Lung (tissue), 12 donors: ENCODE measurements around the gene TBC1D4. TPM values are rescaled to one million over a fixed set of nuclear protein-coding genes. Genes with fewer than 3 reads are reported as not detected.

Experiments used
- ATAC-seq: fragments of 200-7000 bp; cut with Tn5 transposase; one replicate; pipeline ENCODE4 v1.9.1; 2020; ENCODE audit warnings: moderate number of reproducible peaks; ENCODE audit not compliant: insufficient read depth, low FRiP score
- DNase-seq, 3 donors: peaks; one replicate each; pipeline ENCODE4 v3.0.0-alpha.2; 2013 to 2017
- H3K27ac ChIP-seq, 2 donors: one replicate each; pipeline ENCODE4 v1.5.1; 2013; ENCODE audit warnings: mild to moderate bottlenecking in 2 of 2, moderate library complexity in 2 of 2, control low read depth in 1 of 2, inconsistent platforms in 1 of 2, low read depth in 1 of 2, low read length in 1 of 2
- H3K27me3 ChIP-seq, 3 donors: one replicate each; pipeline ENCODE4 v1.5.1; 2013; ENCODE audit warnings: low read length in 2 of 3; ENCODE audit not compliant: control insufficient read depth in 3 of 3, insufficient read depth in 3 of 3
- H3K36me3 ChIP-seq, 4 donors: one replicate each; pipeline ENCODE4 v1.5.1; 2013; ENCODE audit warnings: low read length in 4 of 4, mild to moderate bottlenecking in 1 of 4, moderate library complexity in 1 of 4; ENCODE audit not compliant: control insufficient read depth in 4 of 4, insufficient read depth in 4 of 4
- H3K4me1 ChIP-seq, 5 donors: one replicate each; pipeline ENCODE4 v1.5.1; 2013; ENCODE audit warnings: low read length in 5 of 5, mild to moderate bottlenecking in 2 of 5, moderate library complexity in 1 of 5; ENCODE audit not compliant: control insufficient read depth in 5 of 5, insufficient read depth in 5 of 5
- H3K4me3 ChIP-seq: one replicate; pipeline ENCODE4 v1.5.1; 2013; ENCODE audit warnings: mild to moderate bottlenecking, control low read depth, moderate library complexity
- H3K9ac ChIP-seq, 2 donors: one replicate each; pipeline ENCODE4 v1.5.1; 2013; ENCODE audit warnings: low read length in 2 of 2, control low read depth in 1 of 2; ENCODE audit not compliant: insufficient read depth in 1 of 2
- H3K9me3 ChIP-seq, 4 donors: one replicate each; pipeline ENCODE4 v1.5.1; 2013; ENCODE audit warnings: low read length in 3 of 4, mild to moderate bottlenecking in 1 of 4, moderate library complexity in 1 of 4; ENCODE audit not compliant: control insufficient read depth in 4 of 4, insufficient read depth in 3 of 4
- WGBS, 2 donors: extraction: QIAGEN DNeasy Blood & Tissue Kit; methylation state at CpG; one replicate each; pipeline ENCODE4 v1.1.7; 2013; 5-methylcytosine and 5-hydroxymethylcytosine counted together
- polyA plus RNA-seq, 2 donors: library from polyadenylated mRNA; stranded (reverse); fragments of 200-250 nt; gene quantifications; one replicate each; pipeline ENCODE4 v1.2.1, GENCODE V29; 2013
- total RNA-seq, 2 donors: library from RNA; depleted of rRNA in 1 of 2; stranded (reverse); fragments of >200 nt in 1 of 2; gene quantifications; one replicate each; pipeline ENCODE4 v1.2.1, GENCODE V29; 2014 to 2021
- TF ChIP-seq, protein P1 (sequence below): IDR thresholded peaks from 2 replicates; pipeline ENCODE4 v1.5.1; 2012; ENCODE audit warnings: mild to moderate bottlenecking; ENCODE audit errors: control extremely low read depth, extremely low read depth
- donor health status: control.
- donor health status: control.
- donor health status: Bipolar disorder and iron deficiency.
- donor health status: healthy.
- donor health status: DM: yes; HTN: yes; CAD: no.

The TBC1D4 gene
- total and polyA plus RNA-seq, 4 donors, result 4.3 to 26.4 (median 14.0) TPM

DNA sequence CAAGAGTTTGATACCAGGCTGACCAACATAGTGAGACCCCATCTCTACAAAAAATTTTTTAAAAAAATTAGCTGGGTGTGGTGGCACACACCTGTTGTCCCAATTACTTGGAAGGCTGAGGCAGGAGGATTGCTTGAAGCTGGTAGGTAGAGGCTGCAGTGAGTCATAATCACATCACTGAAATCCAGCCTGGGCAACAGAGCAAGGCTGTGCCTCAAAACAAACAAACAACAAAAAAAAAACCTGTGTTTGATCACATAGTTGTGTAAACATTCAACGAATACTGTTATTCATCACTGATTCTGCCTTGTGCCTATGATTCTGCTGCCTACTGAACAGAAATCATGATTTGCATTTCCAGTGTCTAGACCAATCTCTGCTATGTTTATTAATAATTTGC is 134.0 kb downstream of the TBC1D4 start:
- no peak for ATAC-seq
- H3K4me3 ChIP-seq, result no peak overlapping the region
- 78 to 83% methylated on average over 1 of the region's 1 CpG for WGBS, 2 donors
- H3K9ac ChIP-seq, result no peak overlapping the region
- peaks cover 0 to 6% (median 0%) of the 10 kb centered on the region in 5 donors for H3K4me1 ChIP-seq
- H3K9me3 ChIP-seq, result no peaks in the 10 kb centered on the region
- peaks cover 0 to 12% (median 10%) of the 10 kb centered on the region in 4 donors for H3K36me3 ChIP-seq
- TF ChIP-seq, protein P1, sequence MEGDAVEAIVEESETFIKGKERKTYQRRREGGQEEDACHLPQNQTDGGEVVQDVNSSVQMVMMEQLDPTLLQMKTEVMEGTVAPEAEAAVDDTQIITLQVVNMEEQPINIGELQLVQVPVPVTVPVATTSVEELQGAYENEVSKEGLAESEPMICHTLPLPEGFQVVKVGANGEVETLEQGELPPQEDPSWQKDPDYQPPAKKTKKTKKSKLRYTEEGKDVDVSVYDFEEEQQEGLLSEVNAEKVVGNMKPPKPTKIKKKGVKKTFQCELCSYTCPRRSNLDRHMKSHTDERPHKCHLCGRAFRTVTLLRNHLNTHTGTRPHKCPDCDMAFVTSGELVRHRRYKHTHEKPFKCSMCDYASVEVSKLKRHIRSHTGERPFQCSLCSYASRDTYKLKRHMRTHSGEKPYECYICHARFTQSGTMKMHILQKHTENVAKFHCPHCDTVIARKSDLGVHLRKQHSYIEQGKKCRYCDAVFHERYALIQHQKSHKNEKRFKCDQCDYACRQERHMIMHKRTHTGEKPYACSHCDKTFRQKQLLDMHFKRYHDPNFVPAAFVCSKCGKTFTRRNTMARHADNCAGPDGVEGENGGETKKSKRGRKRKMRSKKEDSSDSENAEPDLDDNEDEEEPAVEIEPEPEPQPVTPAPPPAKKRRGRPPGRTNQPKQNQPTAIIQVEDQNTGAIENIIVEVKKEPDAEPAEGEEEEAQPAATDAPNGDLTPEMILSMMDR, result no peak
- DNase-seq, result no peak
- no peaks in the 10 kb centered on the region for H3K27me3 ChIP-seq
- H3K27ac ChIP-seq, result no peak overlapping the region

DNA sequence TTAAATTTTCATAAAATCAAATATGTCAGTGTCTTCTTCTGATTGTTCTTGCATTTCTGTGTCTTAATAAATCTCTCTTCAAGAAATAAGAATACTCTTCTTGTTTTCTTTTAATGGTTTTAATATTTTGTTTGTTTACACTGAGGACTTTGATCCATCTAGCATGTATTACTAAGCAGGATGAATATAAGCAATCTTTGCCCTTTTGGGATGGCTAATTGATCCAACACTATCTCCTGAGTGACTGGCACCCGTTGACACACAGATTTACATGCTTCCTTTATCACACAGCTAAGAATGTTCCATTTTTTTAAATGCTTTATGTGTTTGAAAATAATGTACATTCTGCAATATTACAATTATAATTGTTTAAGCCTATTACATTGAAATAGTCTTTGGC is 134.5 kb downstream of the TBC1D4 start:
- Histone ChIP-seq H3K4me1 (peaks cover 0 to 2% (median 0%) of the 10 kb centered on the region in 5 donors), H3K9me3 (no peaks in the 10 kb centered on the region), H3K4me3 (no peak overlapping the region), H3K27me3 (no peaks in the 10 kb centered on the region), H3K9ac (no peak overlapping the region), H3K36me3 (peaks cover 0 to 12% (median 10%) of the 10 kb centered on the region in 4 donors), H3K27ac (no peak overlapping the region)
- TF ChIP-seq, protein P1, result no peak
- DNase-seq, result no peak
- no peak for ATAC-seq
- WGBS, 2 donors, result 86 to 98% methylated on average over 1 of the region's 1 CpG

DNA sequence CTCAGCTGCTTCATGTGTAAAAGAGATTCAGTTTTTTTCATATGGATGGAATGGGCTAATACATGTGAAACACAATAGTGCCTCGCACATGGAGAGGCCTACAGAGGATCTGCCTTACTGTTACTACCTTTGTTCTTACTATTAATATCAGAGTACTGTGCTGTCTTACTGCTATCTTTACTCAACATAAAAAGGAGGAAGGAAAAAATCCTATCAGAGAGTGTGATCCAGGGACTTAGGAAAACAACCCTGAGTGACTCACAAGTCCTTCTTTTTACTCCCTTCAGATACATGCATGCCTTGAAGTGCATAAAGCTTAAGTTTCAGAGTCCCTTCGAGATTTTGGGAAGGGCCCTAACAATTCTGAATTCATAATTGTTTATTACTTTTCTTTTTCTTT is 136.8 kb downstream of the TBC1D4 start:
- WGBS, 2 donors, result 88 to 91% methylated on average over 2 of the region's 2 CpGs
- DNase-seq (no peak), ATAC-seq (no peak)
- Histone ChIP-seq H3K27ac (no peak overlapping the region), H3K4me1 (no peaks in the 10 kb centered on the region), H3K9me3 (no peaks in the 10 kb centered on the region), H3K36me3 (peaks cover 1 to 12% (median 9%) of the 10 kb centered on the region in 4 donors), H3K27me3 (no peaks in the 10 kb centered on the region), H3K9ac (no peak overlapping the region), H3K4me3 (no peak overlapping the region)
- TF ChIP-seq, protein P1, result no peak

DNA sequence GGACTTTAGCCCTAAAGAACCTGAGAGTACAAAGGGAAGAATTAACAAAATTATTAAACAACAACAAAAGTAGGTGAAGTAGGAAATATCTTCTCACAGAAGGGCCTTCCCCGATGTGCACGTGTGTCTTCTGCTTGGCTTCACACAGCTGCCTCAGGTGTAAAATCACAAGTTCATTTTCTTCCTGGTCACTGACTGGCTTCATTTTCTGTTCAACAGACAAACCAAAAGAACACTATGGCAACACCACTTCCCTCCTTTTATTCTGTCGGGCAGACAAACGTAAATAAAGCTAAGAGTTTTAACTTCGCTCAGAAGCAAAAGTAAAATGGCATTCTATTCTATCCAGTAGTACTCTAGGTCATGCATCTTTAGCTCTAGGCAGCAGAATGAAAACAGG is 140.9 kb downstream of the TBC1D4 start:
- H3K4me1 ChIP-seq, result peaks cover 0 to 2% (median 0%) of the 10 kb centered on the region in 5 donors
- 81 to 82% methylated on average over 5 of the region's 5 CpGs for WGBS, 2 donors
- ATAC-seq, result no peak
- H3K4me3 ChIP-seq, result no peak overlapping the region
- no peak overlapping the region for H3K27ac ChIP-seq
- H3K9me3 ChIP-seq, result no peaks in the 10 kb centered on the region
- TF ChIP-seq, protein P1, result no peak
- no peak for DNase-seq
- H3K36me3 ChIP-seq, result peaks cover 0 to 9% (median 6%) of the 10 kb centered on the region in 4 donors
- H3K9ac ChIP-seq, result no peak overlapping the region
- no peaks in the 10 kb centered on the region for H3K27me3 ChIP-seq
